GM12878 (cell line): Measurements from ENCODE around the gene TASL. TPM values are rescaled to one million over a fixed set of nuclear protein-coding genes. Genes with fewer than 3 reads are reported as not detected.

ENCODE experiments used
- CBFB ChIP-seq: IDR thresholded peaks from 2 replicates; pipeline ENCODE4 v1.6.1; 2016; ENCODE audit warnings: antibody characterized with exemption, low read depth
- CEBPB ChIP-seq, 2 experiments: fragments of 150-350 bp in 1 of 2; IDR thresholded peaks; 2 replicates each; pipeline ENCODE4 v1.6.1; 2012 to 2014; ENCODE audit warnings: low read depth in 2 of 2, low read length in 2 of 2, borderline replicate concordance in 1 of 2, inconsistent platforms in 1 of 2
- CREB1 ChIP-seq: IDR thresholded peaks from 2 replicates; pipeline ENCODE4 v1.6.1; 2012; ENCODE audit warnings: low read depth, mild to moderate bottlenecking, inconsistent platforms
- FOXK2 ChIP-seq: fragments of 450-650 bp; IDR thresholded peaks from 2 replicates; pipeline ENCODE4 v1.6.1; 2017; ENCODE audit warnings: mild to moderate bottlenecking, moderate library complexity
- GATAD2B ChIP-seq: fragments of 450-650 bp; conservative IDR thresholded peaks from 2 replicates; pipeline ENCODE4 v1.6.1; 2017; ENCODE audit warnings: low read depth, mild to moderate bottlenecking, moderate library complexity
- MTA2 ChIP-seq: fragments of 450-650 bp; IDR thresholded peaks from 2 replicates; pipeline ENCODE4 v1.6.1; 2016; ENCODE audit warnings: low read depth, mild to moderate bottlenecking, moderate library complexity
- NRF1 ChIP-seq: conservative IDR thresholded peaks from 2 replicates; pipeline ENCODE4 v1.6.1; 2011; ENCODE audit warnings: mild to moderate bottlenecking, low read depth, low read length, improper control_type of control experiment
- PAX5 ChIP-seq: IDR thresholded peaks from 2 replicates; pipeline ENCODE4 v1.6.1; 2011; ENCODE audit warnings: low read depth, low read length, borderline replicate concordance
- PAX8 ChIP-seq: fragments of 450-650 bp; IDR thresholded peaks from 2 replicates; pipeline ENCODE4 v1.6.1; 2017; ENCODE audit warnings: mild to moderate bottlenecking, moderate library complexity
- POU2F2 ChIP-seq: IDR thresholded peaks from 3 replicates; pipeline ENCODE4 v1.6.1; 2011; ENCODE audit warnings: low read depth, mild to moderate bottlenecking, low read length, borderline replicate concordance
- RBBP5 ChIP-seq: fragments of 200-600 bp; sonication (generic); conservative IDR thresholded peaks from 2 replicates; pipeline ENCODE4 v1.6.1; 2016
- RELB ChIP-seq: fragments of 450-650 bp; IDR thresholded peaks from 2 replicates; pipeline ENCODE4 v1.6.1; 2017; ENCODE audit warnings: low read depth, mild to moderate bottlenecking, moderate library complexity
- SIN3A ChIP-seq: IDR thresholded peaks from 2 replicates; pipeline ENCODE4 v1.6.1; 2012; ENCODE audit warnings: low read depth, low read length, improper control_type of control experiment
- SPI1 ChIP-seq: IDR thresholded peaks from 2 replicates; pipeline ENCODE4 v1.6.1; 2011; ENCODE audit warnings: low read depth, mild to moderate bottlenecking, low read length, moderate library complexity, borderline replicate concordance; ENCODE audit not compliant: insufficient read depth
- STAT1 ChIP-seq: fragments of 450-650 bp; conservative IDR thresholded peaks from 2 replicates; pipeline ENCODE4 v1.6.1; 2014; ENCODE audit warnings: antibody characterized with exemption, mild to moderate bottlenecking
- WRNIP1 ChIP-seq: IDR thresholded peaks from 2 replicates; pipeline ENCODE4 v1.6.1; 2011; ENCODE audit warnings: low read depth, low read length, improper control_type of control experiment, borderline replicate concordance
- YY1 ChIP-seq: IDR thresholded peaks from 2 replicates; pipeline ENCODE4 v1.6.1; 2011; ENCODE audit warnings: low read depth, mild to moderate bottlenecking, low read length
- ZBED1 ChIP-seq: IDR thresholded peaks from 2 replicates; pipeline ENCODE4 v1.6.1; 2016; ENCODE audit warnings: borderline replicate concordance
- ZNF217 ChIP-seq: fragments of 450-650 bp; IDR thresholded peaks from 2 replicates; pipeline ENCODE4 v1.6.1; 2017; ENCODE audit warnings: antibody characterized with exemption, mild to moderate bottlenecking
- ZNF24 ChIP-seq: fragments of 450-650 bp; IDR thresholded peaks from 2 replicates; pipeline ENCODE4 v1.6.1; 2017; ENCODE audit warnings: antibody characterized with exemption, mild to moderate bottlenecking
- polyA plus RNA-seq, 11 experiments: library from polyadenylated mRNA; depleted of rRNA in 4 of 11; unstranded in 6 of 11; stranded (reverse) in 5 of 11; fragments of >200 nt; fragmentation: Nextera tagmentation in 4 of 11; fragmentation: Illumina TruSeq in 1 of 11; extraction: Ambion mirVana in 4 of 11; extraction: Trizol in 1 of 11; gene quantifications; 1 replicate in 1 of 11; 2 replicates in 10 of 11; pipeline versions ENCODE4 v1.2.1 to v1.2.3, GENCODE V29; 2011 to 2016; ENCODE audit warnings: inconsistent platforms in 2 of 11, missing spikeins in 2 of 11, low read depth in 1 of 11
- total RNA-seq, 4 experiments: library from RNA; depleted of rRNA in 3 of 4; stranded (reverse); fragments of >200 nt in 3 of 4; fragmentation: Illumina TruSeq in 1 of 4; extraction: Trizol in 1 of 4; gene quantifications; 2 replicates each; pipeline versions ENCODE4 v1.2.1 to v1.2.3, GENCODE V29; 2013 to 2021
- TF ChIP-seq, protein P1 (sequence below): fragments of 450-650 bp; IDR thresholded peaks from 2 replicates; pipeline ENCODE4 v1.6.1; 2017; ENCODE audit warnings: borderline replicate concordance
- TF ChIP-seq, protein P2 (sequence below): fragments of 150-350 bp; IDR thresholded peaks from 2 replicates; pipeline ENCODE4 v1.6.1; 2016; ENCODE audit warnings: low read depth, low read length
- TF ChIP-seq, protein P3 (sequence below): fragments of 450-650 bp; IDR thresholded peaks from 2 replicates; pipeline ENCODE4 v1.6.1; 2018; ENCODE audit warnings: borderline replicate concordance, mild to moderate bottlenecking; ENCODE audit not compliant: partially characterized antibody

The TASL gene
- total and polyA plus RNA-seq, 10 of the 15 experiments (the other 5 are each of a cell fraction or from before 2014, with no cell fraction given): 12.4 to 107 (median 18.3) TPM

DNA sequence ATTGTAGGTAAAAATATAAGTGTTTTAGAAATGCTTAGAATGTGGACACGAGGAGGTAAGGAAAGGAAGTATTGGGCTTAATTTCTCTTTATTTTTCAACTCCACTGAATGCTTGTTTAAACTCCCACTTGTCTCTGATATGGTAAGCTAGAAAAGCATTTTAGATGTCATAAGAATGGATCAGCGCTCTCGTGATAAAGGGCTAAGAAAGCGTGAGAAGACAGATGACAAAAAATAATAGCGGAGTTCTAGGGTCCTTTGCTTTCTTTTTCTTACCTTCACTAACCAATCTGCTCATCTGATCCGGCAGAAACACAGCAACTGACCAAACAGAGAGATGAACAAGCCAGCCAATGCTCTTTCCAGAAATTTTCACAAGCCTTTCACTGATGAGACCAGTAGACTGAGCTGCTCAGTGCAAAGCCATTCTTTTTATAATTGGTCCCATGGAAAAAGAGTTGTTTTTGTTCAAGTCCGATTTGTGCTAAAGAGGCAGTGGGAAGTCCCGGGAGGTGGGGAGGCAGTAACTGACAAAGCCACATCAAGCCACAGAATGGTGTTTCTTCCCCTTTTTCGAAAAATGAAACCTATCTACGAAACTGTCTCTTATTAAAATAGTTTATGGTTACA is at the start of gene TASL (continued):
- TF ChIP-seq CEBPB (IDR thresholded peaks at IDR 0.05; ENCODE audit: borderline replicate concordance in 1 of 2, low read depth in 2 of 2, low read length in 2 of 2): no peak
- no peak for TF ChIP-seq ZNF217
- peak; percentile 95 for TF ChIP-seq MTA2
- peak; percentile 37; the same call in 1 of the 2 replicates for TF ChIP-seq YY1
- TF ChIP-seq ZNF24: no peak
- TF ChIP-seq GATAD2B: no peak
- peak; percentile 99 for TF ChIP-seq RELB
- TF ChIP-seq, protein P1, sequence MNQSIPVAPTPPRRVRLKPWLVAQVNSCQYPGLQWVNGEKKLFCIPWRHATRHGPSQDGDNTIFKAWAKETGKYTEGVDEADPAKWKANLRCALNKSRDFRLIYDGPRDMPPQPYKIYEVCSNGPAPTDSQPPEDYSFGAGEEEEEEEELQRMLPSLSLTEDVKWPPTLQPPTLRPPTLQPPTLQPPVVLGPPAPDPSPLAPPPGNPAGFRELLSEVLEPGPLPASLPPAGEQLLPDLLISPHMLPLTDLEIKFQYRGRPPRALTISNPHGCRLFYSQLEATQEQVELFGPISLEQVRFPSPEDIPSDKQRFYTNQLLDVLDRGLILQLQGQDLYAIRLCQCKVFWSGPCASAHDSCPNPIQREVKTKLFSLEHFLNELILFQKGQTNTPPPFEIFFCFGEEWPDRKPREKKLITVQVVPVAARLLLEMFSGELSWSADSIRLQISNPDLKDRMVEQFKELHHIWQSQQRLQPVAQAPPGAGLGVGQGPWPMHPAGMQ: no peak
- peak; percentile 68; the same call in 1 of the 2 replicates for TF ChIP-seq SIN3A
- no peak; the same call in 1 of the 2 replicates for TF ChIP-seq CREB1
- TF ChIP-seq, protein P2, sequence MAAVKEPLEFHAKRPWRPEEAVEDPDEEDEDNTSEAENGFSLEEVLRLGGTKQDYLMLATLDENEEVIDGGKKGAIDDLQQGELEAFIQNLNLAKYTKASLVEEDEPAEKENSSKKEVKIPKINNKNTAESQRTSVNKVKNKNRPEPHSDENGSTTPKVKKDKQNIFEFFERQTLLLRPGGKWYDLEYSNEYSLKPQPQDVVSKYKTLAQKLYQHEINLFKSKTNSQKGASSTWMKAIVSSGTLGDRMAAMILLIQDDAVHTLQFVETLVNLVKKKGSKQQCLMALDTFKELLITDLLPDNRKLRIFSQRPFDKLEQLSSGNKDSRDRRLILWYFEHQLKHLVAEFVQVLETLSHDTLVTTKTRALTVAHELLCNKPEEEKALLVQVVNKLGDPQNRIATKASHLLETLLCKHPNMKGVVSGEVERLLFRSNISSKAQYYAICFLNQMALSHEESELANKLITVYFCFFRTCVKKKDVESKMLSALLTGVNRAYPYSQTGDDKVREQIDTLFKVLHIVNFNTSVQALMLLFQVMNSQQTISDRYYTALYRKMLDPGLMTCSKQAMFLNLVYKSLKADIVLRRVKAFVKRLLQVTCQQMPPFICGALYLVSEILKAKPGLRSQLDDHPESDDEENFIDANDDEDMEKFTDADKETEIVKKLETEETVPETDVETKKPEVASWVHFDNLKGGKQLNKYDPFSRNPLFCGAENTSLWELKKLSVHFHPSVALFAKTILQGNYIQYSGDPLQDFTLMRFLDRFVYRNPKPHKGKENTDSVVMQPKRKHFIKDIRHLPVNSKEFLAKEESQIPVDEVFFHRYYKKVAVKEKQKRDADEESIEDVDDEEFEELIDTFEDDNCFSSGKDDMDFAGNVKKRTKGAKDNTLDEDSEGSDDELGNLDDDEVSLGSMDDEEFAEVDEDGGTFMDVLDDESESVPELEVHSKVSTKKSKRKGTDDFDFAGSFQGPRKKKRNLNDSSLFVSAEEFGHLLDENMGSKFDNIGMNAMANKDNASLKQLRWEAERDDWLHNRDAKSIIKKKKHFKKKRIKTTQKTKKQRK: no peak
- TF ChIP-seq FOXK2: no peak
- TF ChIP-seq, protein P3, sequence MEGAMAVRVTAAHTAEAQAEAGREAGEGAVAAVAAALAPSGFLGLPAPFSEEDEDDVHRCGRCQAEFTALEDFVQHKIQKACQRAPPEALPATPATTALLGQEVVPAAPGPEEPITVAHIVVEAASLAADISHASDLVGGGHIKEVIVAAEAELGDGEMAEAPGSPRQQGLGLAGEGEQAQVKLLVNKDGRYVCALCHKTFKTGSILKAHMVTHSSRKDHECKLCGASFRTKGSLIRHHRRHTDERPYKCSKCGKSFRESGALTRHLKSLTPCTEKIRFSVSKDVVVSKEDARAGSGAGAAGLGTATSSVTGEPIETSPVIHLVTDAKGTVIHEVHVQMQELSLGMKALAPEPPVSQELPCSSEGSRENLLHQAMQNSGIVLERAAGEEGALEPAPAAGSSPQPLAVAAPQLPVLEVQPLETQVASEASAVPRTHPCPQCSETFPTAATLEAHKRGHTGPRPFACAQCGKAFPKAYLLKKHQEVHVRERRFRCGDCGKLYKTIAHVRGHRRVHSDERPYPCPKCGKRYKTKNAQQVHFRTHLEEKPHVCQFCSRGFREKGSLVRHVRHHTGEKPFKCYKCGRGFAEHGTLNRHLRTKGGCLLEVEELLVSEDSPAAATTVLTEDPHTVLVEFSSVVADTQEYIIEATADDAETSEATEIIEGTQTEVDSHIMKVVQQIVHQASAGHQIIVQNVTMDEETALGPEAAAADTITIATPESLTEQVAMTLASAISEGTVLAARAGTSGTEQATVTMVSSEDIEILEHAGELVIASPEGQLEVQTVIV: no peak
- TF ChIP-seq SPI1: peak; percentile 52; the same call in 1 of the 2 replicates
- no peak for TF ChIP-seq RBBP5
- TF ChIP-seq NRF1: no peak
- peak; percentile 23; the same call in 1 of the 2 replicates for TF ChIP-seq ZBED1
- no peak for TF ChIP-seq PAX8
- peak; percentile 93 for TF ChIP-seq CBFB
- no peak for TF ChIP-seq WRNIP1
- TF ChIP-seq POU2F2: peak; percentile 67; the same call in 1 of the 3 replicates
- TF ChIP-seq PAX5: peak; percentile 80; the same call in 1 of the 2 replicates
- no peak for TF ChIP-seq STAT1
